GM06990 (cell line): ENCODE results near the gene GRM1.

Experiments
- DNase-seq: peaks from one replicate; pipeline ENCODE4 v3.0.0-alpha.2; 2011; ENCODE audit not compliant: insufficient read length; ENCODE audit errors: extremely low read depth
- H3K27me3 ChIP-seq: replicated peaks from 2 replicates; pipeline ENCODE4 v1.6.0; 2011; ENCODE audit warnings: low read length; ENCODE audit not compliant: control insufficient read depth, insufficient read depth
- H3K36me3 ChIP-seq: 2 replicates; pipeline ENCODE4 v1.5.1; 2011; ENCODE audit warnings: low read length; ENCODE audit not compliant: control insufficient read depth, insufficient read depth
- H3K4me3 ChIP-seq: replicated peaks from 2 replicates; pipeline ENCODE4 v1.5.1; 2011; ENCODE audit warnings: low read depth, mild to moderate bottlenecking, control low read depth, low read length
- CTCF ChIP-seq: IDR thresholded peaks from 2 replicates; pipeline ENCODE4 v1.5.1; 2011; ENCODE audit warnings: low read length, control low read depth, mild to moderate bottlenecking, inconsistent platforms; ENCODE audit not compliant: insufficient read depth, poor library complexity, severe bottlenecking

GRM1 gene

GRCh38 chr6:146331013-146331412 is 302.2 kb downstream of the GRM1 start:
- TF ChIP-seq CTCF: no peak
- no peak overlapping the region for H3K4me3 ChIP-seq
- DNase-seq: no peak
- no peaks in the 10 kb centered on the region for H3K36me3 ChIP-seq
- H3K27me3 ChIP-seq: no peaks in the 10 kb centered on the region

- no peak overlapping the region for H3K4me3 ChIP-seq
- TF ChIP-seq CTCF: no peak
- no peaks in the 10 kb centered on the region for H3K27me3 ChIP-seq
Observed at GRCh38 chr6:146335336-146335735, 306.5 kb downstream of the GRM1 start.

GRCh38 chr6:146336191-146336590 is 307.3 kb downstream of the GRM1 start:
- no peak for TF ChIP-seq CTCF
- Histone ChIP-seq H3K36me3 (no peaks in the 10 kb centered on the region), H3K4me3 (no peak overlapping the region), H3K27me3 (no peaks in the 10 kb centered on the region)
- no peak for DNase-seq

More at GRCh38 chr6:146335336-146335735, 306.5 kb downstream of the GRM1 start:
- DNase-seq: no peak
- H3K36me3 ChIP-seq: no peaks in the 10 kb centered on the region

GRCh38 chr6:146337376-146337775 is 308.5 kb downstream of the GRM1 start:
- DNase-seq: no peak
- no peak for TF ChIP-seq CTCF
- Histone ChIP-seq H3K36me3 (no peaks in the 10 kb centered on the region), H3K4me3 (no peak overlapping the region), H3K27me3 (no peaks in the 10 kb centered on the region)

- DNase-seq: no peak
- Histone ChIP-seq H3K4me3 (no peak overlapping the region), H3K36me3 (no peaks in the 10 kb centered on the region), H3K27me3 (no peaks in the 10 kb centered on the region)
- no peak for TF ChIP-seq CTCF
Observed at GRCh38 chr6:146339716-146340115, 310.9 kb downstream of the GRM1 start.
